ENCODE results near the gene ATP11A.

The ATP11A gene

GRCh38 chr13:112733661-112734379 lies 44.0 kb downstream of the ATP11A start:
- Histone ChIP-seq H3K27me3 (ENCODE audit: insufficient read depth, poor library complexity, severe bottlenecking) (no peaks in the 10 kb centered on the region), H3K9me3 (ENCODE audit: severe bottlenecking) (no peaks in the 10 kb centered on the region), H3K4me1 (ENCODE audit: insufficient read depth, poor library complexity, severe bottlenecking) (no peaks in the 10 kb centered on the region), H3K4me3 (ENCODE audit: severe bottlenecking) (no peak overlapping the region), H3K27ac (ENCODE audit: poor library complexity, severe bottlenecking) (no peak overlapping the region), H3K36me3 (ENCODE audit: low read depth) (no peaks in the 10 kb centered on the region)
- ATAC-seq (ENCODE audit: low read depth) (no peak), DNase-seq (ENCODE audit: low spot score) (no peak)
- TF ChIP-seq CTCF (IDR thresholded peaks at IDR 0.05; ENCODE audit: poor library complexity, severe bottlenecking), result no peak

GRCh38 chr13:112734696-112735547 lies 45.1 kb downstream of the ATP11A start:
- DNase-seq (ENCODE audit: low spot score) (no peak), ATAC-seq (ENCODE audit: low read depth) (no peak)
- Histone ChIP-seq H3K9me3 (ENCODE audit: severe bottlenecking) (no peaks in the 10 kb centered on the region), H3K4me3 (ENCODE audit: severe bottlenecking) (no peak overlapping the region), H3K27ac (ENCODE audit: poor library complexity, severe bottlenecking) (no peak overlapping the region), H3K27me3 (ENCODE audit: insufficient read depth, poor library complexity, severe bottlenecking) (no peaks in the 10 kb centered on the region), H3K4me1 (ENCODE audit: insufficient read depth, poor library complexity, severe bottlenecking) (no peaks in the 10 kb centered on the region), H3K36me3 (ENCODE audit: low read depth) (no peaks in the 10 kb centered on the region)
- no peak for TF ChIP-seq CTCF (IDR thresholded peaks at IDR 0.05; ENCODE audit: poor library complexity, severe bottlenecking)

GRCh38 chr13:112735791-112736190 lies 46.0 kb downstream of the ATP11A start:
- ATAC-seq (ENCODE audit: low read depth), result no peak
- Histone ChIP-seq H3K27me3 (ENCODE audit: insufficient read depth, poor library complexity, severe bottlenecking) (no peaks in the 10 kb centered on the region), H3K9me3 (ENCODE audit: severe bottlenecking) (no peaks in the 10 kb centered on the region), H3K4me1 (ENCODE audit: insufficient read depth, poor library complexity, severe bottlenecking) (no peaks in the 10 kb centered on the region), H3K27ac (ENCODE audit: poor library complexity, severe bottlenecking) (no peak overlapping the region), H3K4me3 (ENCODE audit: severe bottlenecking) (no peak overlapping the region), H3K36me3 (ENCODE audit: low read depth) (no peaks in the 10 kb centered on the region)
- no peak for DNase-seq (ENCODE audit: low spot score)
- TF ChIP-seq CTCF (IDR thresholded peaks at IDR 0.05; ENCODE audit: poor library complexity, severe bottlenecking), result no peak

- Histone ChIP-seq H3K36me3 (ENCODE audit: low read depth) (no peaks in the 10 kb centered on the region), H3K27me3 (ENCODE audit: insufficient read depth, poor library complexity, severe bottlenecking) (no peaks in the 10 kb centered on the region), H3K27ac (ENCODE audit: poor library complexity, severe bottlenecking) (no peak overlapping the region), H3K4me3 (ENCODE audit: severe bottlenecking) (no peak overlapping the region), H3K4me1 (ENCODE audit: insufficient read depth, poor library complexity, severe bottlenecking) (no peaks in the 10 kb centered on the region), H3K9me3 (ENCODE audit: severe bottlenecking) (no peaks in the 10 kb centered on the region)
- DNase-seq (ENCODE audit: low spot score) (no peak), ATAC-seq (ENCODE audit: low read depth) (no peak)
- TF ChIP-seq CTCF (IDR thresholded peaks at IDR 0.05; ENCODE audit: poor library complexity, severe bottlenecking), result no peak
Measured at GRCh38 chr13:112737294-112737693, 47.5 kb downstream of the ATP11A start.

All from RWPE2 (cell line).